NCI-H2029 treated with DMSO at 0.1 percent for 48 hours (cell line): Measurements from ENCODE around the gene AEBP2.
"Not testable (repeated sequence)": the region's sequence is repeated elsewhere in the genome, so short reads cannot be mapped to it uniquely, and the experiment has no call there.

Source experiments
- DNase-seq: peaks from one replicate; lab custom pipeline; 2025; lab: John Stamatoyannopoulos, UW

The AEBP2 gene

GRCh38 chr12:19421503-19422282 lies 17.6 kb upstream of the AEBP2 start:
- DNase-seq, result no peak

GRCh38 chr12:19423166-19423930 lies 15.9 kb upstream of the AEBP2 start:
- no peak for DNase-seq

DNA sequence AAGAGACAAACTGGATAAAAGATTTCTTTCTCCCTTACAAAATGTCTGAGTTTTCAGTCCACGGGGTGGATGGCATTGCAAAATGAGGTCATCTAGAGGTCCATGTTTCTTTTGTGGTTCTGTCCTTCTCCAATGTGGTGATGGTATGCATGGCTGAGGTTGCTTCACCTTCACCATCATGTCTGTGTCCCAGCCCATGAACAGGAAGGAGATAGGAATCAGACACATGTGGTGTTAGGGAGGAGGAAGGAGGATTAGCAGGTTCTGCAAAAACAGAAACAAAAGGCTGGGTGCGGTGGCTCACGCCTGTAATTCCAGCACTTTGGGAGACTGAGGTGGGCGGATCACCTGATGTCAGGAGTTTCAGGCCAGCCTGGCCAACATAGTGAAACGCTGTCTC lies 11.0 kb upstream of the AEBP2 start:
- DNase-seq, result no peak

DNA sequence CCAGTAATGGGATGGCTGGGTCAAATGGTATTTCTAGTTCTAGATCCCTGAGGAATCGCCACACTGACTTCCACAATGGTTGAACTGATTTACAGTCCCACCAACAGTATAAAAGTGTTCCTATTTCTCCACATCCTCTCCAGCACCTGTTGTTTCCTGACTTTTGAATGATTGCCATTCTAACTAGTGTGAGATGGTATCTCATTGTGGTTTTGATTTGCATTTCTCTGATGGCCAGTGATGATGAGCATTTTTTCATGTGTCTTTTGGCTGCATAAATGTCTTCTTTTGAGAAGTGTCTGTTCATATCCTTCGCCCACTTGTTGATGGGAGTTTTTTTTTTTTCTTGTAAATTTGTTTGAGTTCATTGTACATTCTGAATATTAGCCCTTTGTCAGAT lies 9.8 kb upstream of the AEBP2 start:
- not testable (repeated sequence) for DNase-seq

DNA sequence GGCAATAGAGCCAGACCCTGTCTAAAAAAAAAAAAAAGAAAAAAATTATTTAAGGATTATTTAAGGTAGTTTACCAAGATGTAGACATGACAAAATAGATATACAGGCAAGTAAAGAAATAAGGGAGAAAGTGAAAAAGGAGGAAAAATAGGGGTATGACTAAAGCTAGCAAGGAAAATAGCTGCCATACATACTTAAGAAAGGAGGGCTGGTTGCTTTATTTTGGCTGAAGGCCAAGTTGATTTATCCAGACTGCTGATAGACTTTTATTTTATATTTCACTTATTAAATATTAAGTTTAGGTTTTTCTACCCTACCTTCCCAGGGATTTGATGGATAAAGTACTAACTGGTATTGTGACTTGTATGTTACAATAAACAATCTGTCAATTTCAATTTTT lies 8.3 kb upstream of the AEBP2 start:
- DNase-seq, result no peak

DNA sequence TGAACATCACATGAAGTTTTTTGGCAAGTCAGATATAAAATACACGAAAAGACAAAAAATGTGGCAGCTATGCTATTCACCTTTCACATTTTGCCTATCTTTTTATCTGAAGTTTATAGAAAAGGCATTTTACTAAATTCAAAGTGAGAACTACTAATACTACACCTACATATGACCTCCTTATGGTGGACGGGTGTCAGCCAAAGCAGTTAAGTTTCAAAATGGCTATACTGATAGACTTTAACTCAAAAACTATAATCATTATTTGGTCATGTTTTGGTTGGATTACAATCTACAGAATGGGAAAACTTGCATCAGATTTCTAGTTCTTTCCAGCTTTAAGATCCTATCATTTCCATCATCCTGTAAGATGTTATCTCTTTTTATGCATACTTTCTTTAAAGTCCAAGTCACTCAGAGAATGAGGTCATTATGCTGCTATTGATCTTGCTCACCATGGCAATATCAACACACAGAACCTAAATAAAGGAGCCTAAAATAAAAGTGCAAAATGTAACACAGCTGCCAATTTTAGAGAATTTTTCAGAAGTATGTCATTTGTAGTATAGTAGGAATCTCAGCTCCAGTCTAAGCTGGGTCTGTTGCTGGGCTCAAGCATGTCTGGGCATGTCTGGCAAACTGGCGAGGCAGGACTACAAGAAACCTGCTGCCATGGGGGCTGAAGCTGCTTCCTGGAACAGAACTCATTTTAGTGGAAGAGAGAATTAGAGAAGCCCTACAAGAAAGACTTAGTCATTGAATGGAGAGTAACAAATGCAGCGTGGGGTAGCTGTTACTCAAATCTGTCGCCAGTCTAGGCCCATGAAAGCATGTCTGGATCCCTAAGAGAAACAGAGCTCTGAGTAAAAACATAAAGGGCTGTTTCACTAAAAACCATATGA lies 7.6 kb upstream of the AEBP2 start:
- no peak for DNase-seq

DNA sequence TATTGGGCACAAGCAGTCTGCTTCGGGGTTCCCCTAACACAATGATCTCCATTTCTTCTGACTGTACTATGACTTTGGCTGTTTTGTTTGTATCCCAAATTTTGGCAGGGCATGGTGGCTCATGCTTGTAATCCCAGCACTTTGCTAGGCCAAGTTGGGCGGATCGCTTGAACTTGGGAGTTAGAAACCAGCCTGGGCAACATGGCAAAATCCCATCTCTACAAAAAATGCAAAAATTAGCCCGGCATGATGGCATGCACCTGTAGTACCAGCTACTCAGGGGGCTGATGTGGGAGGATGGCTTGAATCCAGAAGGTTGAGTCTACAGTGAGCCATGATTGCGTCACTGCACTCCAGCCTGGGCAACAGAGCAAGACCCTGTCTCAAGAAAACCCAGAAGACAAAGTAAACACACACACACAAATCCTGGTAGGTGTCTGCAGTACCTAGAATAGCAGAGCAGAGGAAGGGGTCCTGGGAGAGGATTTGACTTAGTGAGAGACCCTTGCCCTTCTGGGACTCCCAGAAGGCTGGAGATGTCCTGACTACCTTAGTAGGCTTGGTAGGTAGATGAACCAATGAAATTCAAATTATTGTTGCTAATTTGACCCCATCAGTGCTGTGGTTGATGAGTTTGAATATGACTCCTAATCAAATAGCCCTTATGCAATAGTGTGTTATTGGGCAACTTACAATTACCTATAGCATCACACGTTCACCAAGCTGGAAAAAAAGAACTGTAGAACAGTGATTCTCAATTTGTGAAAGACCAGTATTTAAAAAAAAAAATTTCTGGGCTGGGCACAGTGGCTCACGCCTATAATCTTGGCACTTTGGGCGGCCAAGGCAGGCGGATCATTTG lies 6.8 kb upstream of the AEBP2 start:
- DNase-seq, result no peak

GRCh38 chr12:19434538-19434937 lies 4.8 kb upstream of the AEBP2 start:
- no peak for DNase-seq

- DNase-seq, result no peak
Measured at GRCh38 chr12:19435831-19436497, 3.3 kb upstream of the AEBP2 start.

GRCh38 chr12:19436931-19437330 lies 2.4 kb upstream of the AEBP2 start:
- no peak for DNase-seq

- DNase-seq, result no peak
Measured at GRCh38 chr12:19437996-19438395, 1.3 kb upstream of the AEBP2 start.

GRCh38 chr12:19440019-19440858 lies 947 bp downstream of the AEBP2 start:
- DNase-seq, result no peak

- no peak for DNase-seq
Measured at GRCh38 chr12:19440916-19441315, 1.6 kb downstream of the AEBP2 start.

DNA sequence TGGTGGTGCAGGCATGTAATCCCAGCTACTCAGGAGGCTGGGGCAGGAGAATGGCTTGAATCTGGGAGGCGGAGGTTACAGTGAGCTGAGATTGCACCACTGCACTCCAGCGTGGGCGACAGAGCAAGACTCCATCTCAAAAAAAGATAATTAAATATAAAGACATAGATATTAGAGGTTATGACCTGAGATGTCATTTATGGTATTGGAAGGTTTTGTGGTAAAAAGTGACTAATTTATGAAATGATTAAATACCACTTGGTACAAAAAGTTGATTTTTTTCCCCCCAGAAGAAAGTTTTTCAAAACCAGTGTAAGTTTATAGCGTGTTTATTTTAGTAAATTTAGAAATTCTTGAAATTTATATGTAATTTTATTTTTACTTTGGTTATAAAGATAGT lies 4.3 kb downstream of the AEBP2 start:
- DNase-seq, result no peak

GRCh38 chr12:19444097-19444496 lies 4.8 kb downstream of the AEBP2 start:
- no peak for DNase-seq

DNA sequence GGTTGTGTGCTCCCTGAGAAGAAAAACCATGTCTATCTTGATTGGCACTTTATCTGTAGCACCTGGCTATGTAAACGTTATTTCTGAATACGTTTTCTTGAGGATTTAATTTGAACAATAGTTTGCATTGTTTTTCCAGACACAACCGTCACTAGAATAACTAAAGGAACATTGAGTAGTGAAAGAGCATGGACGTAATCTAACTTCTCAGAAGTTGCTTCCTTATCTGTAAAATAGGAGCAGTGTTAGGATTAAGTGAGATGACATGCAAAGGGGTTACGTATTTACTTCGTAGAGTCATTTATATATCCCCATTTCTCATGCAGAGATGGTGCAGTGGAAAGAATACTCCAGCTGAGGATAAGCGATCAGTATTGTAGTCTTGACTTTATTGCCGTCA lies 8.1 kb downstream of the AEBP2 start:
- no peak for DNase-seq

GRCh38 chr12:19449814-19450213 lies 10.5 kb downstream of the AEBP2 start:
- DNase-seq, result no peak

- DNase-seq, result no peak
Measured at GRCh38 chr12:19450362-19450761, 11.1 kb downstream of the AEBP2 start.

DNA sequence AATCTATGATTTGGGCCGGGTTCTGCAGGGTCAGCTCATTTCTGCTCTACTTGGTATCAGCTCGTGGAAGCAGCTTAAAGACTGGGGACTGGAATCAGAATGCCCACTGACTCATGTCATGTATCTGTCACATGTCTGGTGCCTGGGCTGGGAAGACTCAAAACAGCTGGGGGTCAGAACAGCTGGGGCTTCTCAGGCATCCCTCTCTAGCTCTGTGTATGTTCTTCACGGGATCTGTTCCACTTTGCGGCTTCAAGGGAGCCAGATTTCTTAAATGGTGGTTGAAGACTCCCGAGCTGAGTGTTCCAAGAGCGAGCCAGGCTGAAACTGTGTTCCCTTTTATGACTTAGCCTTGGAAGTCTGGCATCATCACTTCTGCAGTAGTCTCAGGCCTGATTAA lies 11.9 kb downstream of the AEBP2 start:
- no peak for DNase-seq

DNA sequence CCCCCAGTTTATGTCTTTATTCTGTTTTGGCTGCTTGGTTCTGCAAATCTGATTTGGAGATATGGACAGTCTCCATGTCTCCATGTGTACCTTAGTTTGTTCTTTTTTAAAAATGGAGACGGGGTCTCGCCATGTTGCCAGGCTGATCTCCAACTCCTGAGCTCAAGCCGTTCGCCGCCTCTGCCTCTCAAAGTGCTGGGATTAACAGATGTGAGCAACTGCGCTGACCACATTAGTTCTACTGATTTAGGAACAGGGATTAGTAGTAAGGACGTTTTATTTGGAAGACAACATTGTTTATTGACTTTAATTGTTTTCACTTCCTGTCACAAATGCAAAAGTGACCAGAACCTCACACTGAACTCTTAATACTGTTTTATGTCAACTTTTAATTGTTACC lies 14.7 kb downstream of the AEBP2 start:
- DNase-seq, result no peak
